ENCODE results near the gene MYOG.

MYOG gene

GRCh38 chr1:203091199-203091477, 5.3 kb upstream of the MYOG start:
- no peak for DNase-seq (ENCODE audit: extremely low read depth, low read depth)
- TF ChIP-seq CTCF (IDR thresholded peaks at IDR 0.05; ENCODE audit: low read depth, low read length, missing control alignments): no peak
- no peak overlapping the region for H3K4me3 ChIP-seq (replicated peaks; ENCODE audit: low read depth, low read length)

- no peak for TF ChIP-seq CTCF (IDR thresholded peaks at IDR 0.05; ENCODE audit: low read depth, low read length, missing control alignments)
- H3K4me3 ChIP-seq (replicated peaks; ENCODE audit: low read depth, low read length): no peak overlapping the region
- DNase-seq (ENCODE audit: extremely low read depth, low read depth): no peak
These were observed 4.8 kb upstream of the MYOG start for GRCh38 chr1:203090421-203091198.

- no peak for DNase-seq (ENCODE audit: extremely low read depth, low read depth)
- no peak for TF ChIP-seq CTCF (IDR thresholded peaks at IDR 0.05; ENCODE audit: low read depth, low read length, missing control alignments)
- H3K4me3 ChIP-seq (replicated peaks; ENCODE audit: low read depth, low read length): no peak overlapping the region
These were observed 3.8 kb upstream of the MYOG start for GRCh38 chr1:203089651-203090045.

GRCh38 chr1:203089001-203089650, 3.3 kb upstream of the MYOG start:
- no peak for DNase-seq (ENCODE audit: extremely low read depth, low read depth)
- H3K4me3 ChIP-seq (replicated peaks; ENCODE audit: low read depth, low read length): no peak overlapping the region
- TF ChIP-seq CTCF (IDR thresholded peaks at IDR 0.05; ENCODE audit: low read depth, low read length, missing control alignments): no peak

GRCh38 chr1:203088441-203088840, 2.6 kb upstream of the MYOG start:
- no peak overlapping the region for H3K4me3 ChIP-seq (replicated peaks; ENCODE audit: low read depth, low read length)
- no peak for TF ChIP-seq CTCF (IDR thresholded peaks at IDR 0.05; ENCODE audit: low read depth, low read length, missing control alignments)
- no peak for DNase-seq (ENCODE audit: extremely low read depth, low read depth)

- no peak for TF ChIP-seq CTCF (IDR thresholded peaks at IDR 0.05; ENCODE audit: low read depth, low read length, missing control alignments)
- H3K4me3 ChIP-seq (replicated peaks; ENCODE audit: low read depth, low read length): no peak overlapping the region
- no peak for DNase-seq (ENCODE audit: extremely low read depth, low read depth)
These were observed 1.4 kb upstream of the MYOG start for GRCh38 chr1:203086992-203087763.

Data from HFF-Myc (cell line).